ENCODE data around the gene MSMP. TPM values are rescaled to one million over a fixed set of nuclear protein-coding genes. Genes with fewer than 3 reads are reported as not detected.

MSMP gene
- total RNA-seq, 1 donor, result not detected

DNA sequence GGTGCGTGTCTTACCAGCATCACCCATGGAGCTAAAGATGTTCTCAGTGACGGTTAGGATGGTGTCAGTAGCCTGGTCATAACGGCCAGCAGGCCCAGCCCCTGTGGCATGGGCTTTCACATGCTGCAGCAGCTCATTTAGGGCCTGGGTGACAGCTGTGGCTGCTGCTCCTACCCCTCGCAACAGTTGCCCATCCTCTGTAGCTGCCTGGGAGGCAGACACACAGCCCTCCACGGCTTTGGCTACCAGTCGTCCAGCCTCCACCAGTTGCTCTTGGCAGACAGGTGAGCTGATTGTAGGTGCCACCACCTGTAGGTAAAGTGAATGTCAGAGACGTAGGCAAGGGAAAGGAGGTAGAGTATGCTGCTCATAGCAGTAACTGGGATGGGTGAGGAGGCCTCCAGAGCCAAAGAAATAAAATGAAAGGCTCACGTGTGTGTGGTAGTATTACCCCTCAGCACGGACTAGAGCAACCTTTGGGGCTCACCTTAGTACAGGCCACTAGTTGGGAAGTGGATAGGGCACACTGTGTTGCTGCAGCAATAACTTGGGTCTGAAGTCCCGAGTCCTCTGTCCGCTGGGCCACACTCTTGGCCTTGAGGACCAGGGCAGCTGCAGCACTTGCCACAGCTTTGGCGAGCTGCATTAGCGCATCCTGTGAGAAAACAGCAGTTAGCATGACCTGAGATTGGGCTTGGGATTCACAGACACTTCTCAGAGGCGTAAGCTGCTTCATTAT is 36.8 kb downstream of the MSMP start:
- H3K4me3 ChIP-seq (ENCODE audit: low read depth, low read length), result no peak overlapping the region
- TF ChIP-seq, protein P1, sequence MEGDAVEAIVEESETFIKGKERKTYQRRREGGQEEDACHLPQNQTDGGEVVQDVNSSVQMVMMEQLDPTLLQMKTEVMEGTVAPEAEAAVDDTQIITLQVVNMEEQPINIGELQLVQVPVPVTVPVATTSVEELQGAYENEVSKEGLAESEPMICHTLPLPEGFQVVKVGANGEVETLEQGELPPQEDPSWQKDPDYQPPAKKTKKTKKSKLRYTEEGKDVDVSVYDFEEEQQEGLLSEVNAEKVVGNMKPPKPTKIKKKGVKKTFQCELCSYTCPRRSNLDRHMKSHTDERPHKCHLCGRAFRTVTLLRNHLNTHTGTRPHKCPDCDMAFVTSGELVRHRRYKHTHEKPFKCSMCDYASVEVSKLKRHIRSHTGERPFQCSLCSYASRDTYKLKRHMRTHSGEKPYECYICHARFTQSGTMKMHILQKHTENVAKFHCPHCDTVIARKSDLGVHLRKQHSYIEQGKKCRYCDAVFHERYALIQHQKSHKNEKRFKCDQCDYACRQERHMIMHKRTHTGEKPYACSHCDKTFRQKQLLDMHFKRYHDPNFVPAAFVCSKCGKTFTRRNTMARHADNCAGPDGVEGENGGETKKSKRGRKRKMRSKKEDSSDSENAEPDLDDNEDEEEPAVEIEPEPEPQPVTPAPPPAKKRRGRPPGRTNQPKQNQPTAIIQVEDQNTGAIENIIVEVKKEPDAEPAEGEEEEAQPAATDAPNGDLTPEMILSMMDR (IDR thresholded peaks at IDR 0.05; ENCODE audit: insufficient read depth, low read depth, low read length), result no peak
- DNase-seq (ENCODE audit: low read depth), result no peak

DNA sequence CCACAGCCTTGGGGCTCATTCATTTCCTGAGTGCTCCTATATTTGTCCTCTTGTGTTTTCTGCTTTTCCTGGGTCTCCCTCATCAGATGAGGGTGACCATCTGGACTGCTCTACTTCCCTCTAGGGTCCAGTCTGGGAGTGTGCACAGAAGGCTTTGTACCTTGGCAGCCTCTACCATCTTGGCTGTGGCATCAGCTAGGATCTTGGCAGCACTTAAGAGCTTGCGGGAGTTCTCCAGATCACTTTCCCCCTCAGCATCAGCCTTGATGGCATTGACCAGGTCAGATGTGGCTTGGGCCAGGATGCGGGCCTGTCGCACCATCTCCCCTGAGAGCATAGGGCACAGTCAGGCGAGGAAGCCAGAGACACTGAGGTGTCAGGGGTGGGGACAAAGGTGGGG is 37.8 kb downstream of the MSMP start:
- DNase-seq (ENCODE audit: low read depth), result no peak
- no peak overlapping the region for H3K4me3 ChIP-seq (ENCODE audit: low read depth, low read length)
- TF ChIP-seq, protein P1 (IDR thresholded peaks at IDR 0.05; ENCODE audit: insufficient read depth, low read depth, low read length), result no peak

GRCh38 chr9:35714579-35715252 is 39.4 kb downstream of the MSMP start:
- no peak overlapping the region for H3K4me3 ChIP-seq (ENCODE audit: low read depth, low read length)
- TF ChIP-seq, protein P1 (IDR thresholded peaks at IDR 0.05; ENCODE audit: insufficient read depth, low read depth, low read length), result no peak
- DNase-seq (ENCODE audit: low read depth), result no peak

DNA sequence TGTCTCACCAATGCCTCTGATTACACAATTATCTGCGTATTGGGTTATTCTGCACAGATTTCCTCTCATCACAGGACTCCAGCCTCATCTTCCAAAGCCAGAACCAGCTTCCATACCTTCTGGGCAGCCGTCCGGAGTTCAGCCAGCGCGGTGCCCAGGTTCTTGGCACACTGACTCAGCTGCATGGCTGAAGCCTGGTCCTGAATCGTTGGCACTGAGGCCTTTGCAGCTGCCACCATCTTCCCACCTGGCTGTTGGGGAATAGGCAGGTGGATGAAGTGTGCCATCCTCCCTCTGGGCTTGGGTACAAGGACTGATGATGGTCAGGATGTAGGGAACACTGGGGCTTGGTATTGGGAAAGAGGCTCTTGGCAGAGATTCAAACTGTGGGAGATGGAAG is 40.0 kb downstream of the MSMP start:
- DNase-seq (ENCODE audit: low read depth), result no peak
- TF ChIP-seq, protein P1 (IDR thresholded peaks at IDR 0.05; ENCODE audit: insufficient read depth, low read depth, low read length), result no peak
- H3K4me3 ChIP-seq (ENCODE audit: low read depth, low read length), result no peak overlapping the region

GRCh38 chr9:35713578-35713977 is 40.5 kb downstream of the MSMP start:
- H3K4me3 ChIP-seq (ENCODE audit: low read depth, low read length), result no peak overlapping the region
- TF ChIP-seq, protein P1 (IDR thresholded peaks at IDR 0.05; ENCODE audit: insufficient read depth, low read depth, low read length), result no peak
- no peak for DNase-seq (ENCODE audit: low read depth)

DNA sequence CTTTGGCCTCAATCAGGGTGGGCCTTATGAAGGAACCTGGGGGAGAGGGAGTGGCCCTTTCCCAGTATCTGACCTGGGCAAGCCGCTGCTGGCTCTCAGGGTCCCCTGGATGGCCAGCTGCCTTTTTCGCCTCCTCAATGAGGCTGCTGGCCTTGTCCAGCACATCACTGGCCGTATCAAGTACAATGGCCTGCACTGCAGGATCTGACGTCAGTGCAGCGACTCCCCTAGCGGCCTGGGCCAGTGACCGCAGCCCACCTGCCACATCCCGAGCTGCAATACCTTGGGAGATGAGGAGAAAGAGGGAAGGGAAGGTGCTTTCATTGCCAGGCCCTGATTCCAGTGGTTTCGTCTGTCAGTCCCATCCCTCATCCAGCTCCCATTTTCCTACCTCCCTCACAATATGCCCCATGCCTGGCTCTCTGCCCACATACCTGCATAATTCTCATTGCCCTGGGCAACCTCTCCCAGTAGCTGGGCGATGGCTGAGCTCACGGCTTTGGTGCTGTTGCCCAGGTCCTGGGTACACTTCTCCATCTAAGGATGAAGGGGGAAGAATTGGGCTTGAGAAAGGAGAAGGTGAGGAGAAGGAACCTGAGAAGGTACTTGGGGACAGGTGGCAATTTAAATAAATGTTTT is 41.2 kb downstream of the MSMP start:
- TF ChIP-seq, protein P1 (IDR thresholded peaks at IDR 0.05; ENCODE audit: insufficient read depth, low read depth, low read length), result no peak
- no peak overlapping the region for H3K4me3 ChIP-seq (ENCODE audit: low read depth, low read length)
- no peak for DNase-seq (ENCODE audit: low read depth)

All from fibroblast of villous mesenchyme (primary cell).